ENCODE data around the gene ARL8B. TPM values are rescaled to one million over a fixed set of nuclear protein-coding genes. Genes with fewer than 3 reads are reported as not detected.

The ARL8B gene
- total RNA-seq, 1 experiment from 2014 or later, result 65.8 TPM

DNA sequence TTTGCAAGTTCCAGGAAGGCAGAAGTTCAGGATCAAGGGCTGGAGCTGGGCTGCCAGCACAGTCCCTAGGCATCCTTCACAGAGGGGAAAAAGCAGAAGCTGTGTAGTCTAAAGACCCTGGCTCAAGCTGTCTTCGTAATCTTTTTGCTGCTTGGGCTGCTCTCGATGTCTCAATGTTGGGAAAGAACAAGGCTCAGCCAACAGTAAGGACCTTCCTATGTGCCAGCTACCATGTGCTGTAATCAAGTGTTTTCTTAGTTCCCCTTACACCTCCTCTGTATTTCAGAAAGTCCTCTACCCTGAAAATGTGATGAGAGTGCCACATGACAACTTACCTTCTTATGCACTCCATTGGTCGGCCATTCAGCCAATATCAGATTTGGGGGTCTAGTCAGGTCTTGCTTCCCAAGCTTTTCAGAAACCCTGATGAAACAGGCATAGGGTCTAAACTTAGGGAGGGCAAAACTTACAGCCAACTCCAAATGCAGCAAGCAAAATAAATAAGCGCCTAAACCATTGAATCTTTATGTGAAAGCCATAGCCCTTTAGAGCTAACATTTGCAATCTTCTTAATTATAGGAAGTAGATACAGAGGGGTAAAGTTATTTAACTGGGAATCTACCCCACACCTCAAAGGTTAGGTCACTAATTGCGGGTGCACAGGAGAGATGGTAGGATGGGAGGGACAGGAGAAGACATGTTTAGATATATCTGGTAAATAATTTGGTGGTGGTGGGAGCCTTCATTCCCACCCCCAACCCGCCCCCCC, 64.2 kb downstream of the ARL8B start:
- no peak for DNase-seq (ENCODE audit: low read depth)

DNA sequence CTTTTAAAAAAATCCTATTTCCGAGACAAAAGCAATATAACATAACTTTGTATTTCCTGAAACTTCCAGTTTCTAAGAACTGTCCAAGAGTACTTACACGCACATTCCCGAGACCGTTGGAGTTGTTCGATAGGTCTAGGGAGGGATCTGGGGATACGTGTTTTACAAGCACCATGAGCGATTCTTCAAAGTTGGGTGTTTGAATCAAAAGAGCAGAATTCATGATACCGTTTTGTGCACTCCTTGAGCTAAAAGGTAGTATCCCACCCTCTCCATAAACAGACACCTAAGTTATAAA, 64.7 kb downstream of the ARL8B start:
- DNase-seq (ENCODE audit: low read depth), result peak; percentile 34

DNA sequence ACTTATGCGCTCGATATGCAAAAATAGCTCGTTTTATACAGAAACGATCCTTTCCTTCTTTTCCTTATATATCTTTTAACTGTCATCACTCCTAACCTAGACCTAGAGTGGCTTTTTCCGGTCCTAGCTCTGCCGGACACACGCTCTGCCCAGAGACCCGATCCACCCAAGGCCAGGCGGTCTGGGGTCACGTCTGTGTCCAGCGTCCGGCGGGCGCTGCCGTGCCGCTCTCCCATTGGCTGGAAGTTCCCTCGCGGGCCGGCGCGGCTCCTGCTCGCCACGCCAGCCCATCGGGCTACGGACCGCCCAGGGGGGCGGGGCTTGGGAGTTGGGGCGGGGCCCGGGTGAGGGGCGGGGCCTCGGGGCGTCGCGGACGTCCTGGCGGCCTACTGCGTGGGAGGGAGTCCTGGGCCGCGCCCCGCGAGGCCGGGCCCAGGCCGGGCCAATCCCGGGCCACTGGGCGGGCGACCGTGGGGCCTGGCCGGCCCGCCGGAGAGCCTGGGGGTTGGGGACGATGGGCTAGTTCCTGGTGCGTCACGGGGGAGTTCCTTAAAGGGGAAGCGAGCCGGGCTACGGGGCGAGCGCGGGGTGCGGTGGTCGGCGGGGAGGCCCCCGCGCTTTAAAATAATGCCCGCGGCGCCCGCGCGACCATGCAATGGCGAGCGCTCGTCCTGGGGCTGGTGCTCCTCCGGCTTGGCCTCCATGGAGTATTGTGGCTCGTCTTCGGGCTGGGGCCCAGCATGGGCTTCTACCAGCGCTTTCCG, 65.2 kb downstream of the ARL8B start, which contains the start of gene EDEM1:
Gene EDEM1, plus strand, starts transcription at position 552 of the 764 bp plus-strand sequence. Its CDS starts 99 bp downstream, at position 651.
- DNase-seq (ENCODE audit: low read depth), result peak; percentile 96

DNA sequence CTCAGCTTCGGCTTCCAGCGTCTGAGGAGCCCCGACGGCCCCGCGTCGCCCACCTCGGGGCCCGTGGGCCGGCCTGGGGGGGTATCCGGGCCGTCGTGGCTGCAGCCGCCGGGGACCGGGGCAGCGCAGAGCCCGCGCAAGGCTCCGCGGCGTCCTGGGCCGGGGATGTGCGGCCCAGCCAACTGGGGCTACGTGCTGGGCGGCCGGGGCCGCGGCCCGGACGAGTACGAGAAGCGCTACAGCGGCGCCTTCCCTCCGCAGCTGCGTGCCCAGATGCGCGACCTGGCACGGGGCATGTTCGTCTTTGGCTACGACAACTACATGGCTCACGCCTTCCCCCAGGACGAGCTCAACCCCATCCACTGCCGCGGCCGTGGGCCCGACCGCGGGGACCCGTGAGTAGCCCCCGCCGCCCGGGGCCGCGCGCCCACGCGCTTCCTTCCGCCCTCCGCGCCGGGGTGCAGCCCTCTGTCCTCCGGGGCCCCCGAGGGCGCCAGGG, 65.9 kb downstream of the ARL8B start:
- peak; percentile 48 for DNase-seq (ENCODE audit: low read depth)

DNA sequence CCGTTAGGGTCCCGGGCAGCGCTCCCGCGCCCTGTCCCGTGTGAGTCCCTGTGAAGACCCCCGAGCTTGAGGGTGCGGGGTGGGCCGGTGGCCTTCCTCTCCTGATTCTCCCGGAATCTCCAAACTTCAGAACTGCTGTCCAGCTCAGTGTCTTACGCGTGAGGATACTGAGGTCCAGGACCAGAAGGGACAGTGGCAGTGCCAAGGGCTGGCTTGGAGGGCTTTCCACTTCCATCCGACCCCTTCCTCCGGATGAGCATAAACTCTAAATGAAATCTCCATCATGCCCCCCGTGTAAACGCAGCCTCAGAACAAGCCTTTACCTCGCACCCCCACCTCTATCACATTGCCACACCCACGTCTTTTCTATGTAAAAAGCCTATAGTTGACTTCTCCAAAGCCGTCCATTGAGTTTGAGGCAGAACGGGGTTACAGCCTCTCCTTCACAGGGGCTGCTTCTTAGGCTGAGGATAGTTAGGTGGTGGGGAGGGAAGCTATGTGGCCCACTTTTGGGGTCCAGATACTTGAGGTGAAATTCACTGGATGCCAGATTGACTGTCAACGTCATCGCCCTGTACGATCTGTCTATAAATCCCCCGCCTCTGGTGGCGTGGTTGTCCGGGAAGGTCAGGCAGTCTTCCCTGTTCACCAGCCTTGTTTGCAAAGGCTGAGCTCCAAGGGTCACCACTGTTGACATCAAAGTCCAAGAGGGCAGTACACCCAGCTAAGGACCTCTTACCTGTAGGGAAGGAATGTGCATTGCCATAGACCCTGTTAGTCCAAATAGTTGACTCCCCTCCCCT, 66.5 kb downstream of the ARL8B start:
- DNase-seq (ENCODE audit: low read depth), result peak; percentile 41

DNA sequence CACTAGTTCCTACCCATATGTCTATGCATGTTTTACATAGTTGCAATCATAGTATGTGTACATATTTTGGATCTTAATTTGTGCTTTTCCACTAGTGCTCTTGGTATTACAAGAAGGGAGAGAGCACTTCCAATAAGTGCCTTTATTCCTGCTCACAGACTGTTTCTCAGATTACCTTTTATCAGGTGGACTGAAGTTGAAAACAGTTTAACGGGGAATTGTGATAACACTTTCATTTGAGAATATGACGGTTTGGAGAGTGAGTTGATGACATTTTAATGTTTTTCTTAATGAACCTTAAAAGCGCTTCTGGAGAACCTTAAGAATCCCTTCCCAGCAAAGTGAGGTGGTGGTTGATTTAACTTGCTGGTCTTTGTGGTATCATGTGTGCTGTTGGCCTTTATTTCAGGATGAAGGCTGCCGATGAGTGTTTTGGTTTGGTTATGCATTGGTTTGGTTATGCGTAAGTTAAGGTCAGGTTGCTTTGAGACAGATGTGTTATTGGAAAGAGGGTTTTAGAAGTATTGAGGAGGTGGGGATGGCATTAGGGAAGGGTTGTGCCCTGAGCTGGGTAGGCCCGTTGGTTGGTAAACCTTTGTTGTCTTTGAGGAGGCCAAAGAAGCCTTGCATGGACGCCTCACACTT, 68.2 kb downstream of the ARL8B start:
- DNase-seq (ENCODE audit: low read depth), result no peak

DNA sequence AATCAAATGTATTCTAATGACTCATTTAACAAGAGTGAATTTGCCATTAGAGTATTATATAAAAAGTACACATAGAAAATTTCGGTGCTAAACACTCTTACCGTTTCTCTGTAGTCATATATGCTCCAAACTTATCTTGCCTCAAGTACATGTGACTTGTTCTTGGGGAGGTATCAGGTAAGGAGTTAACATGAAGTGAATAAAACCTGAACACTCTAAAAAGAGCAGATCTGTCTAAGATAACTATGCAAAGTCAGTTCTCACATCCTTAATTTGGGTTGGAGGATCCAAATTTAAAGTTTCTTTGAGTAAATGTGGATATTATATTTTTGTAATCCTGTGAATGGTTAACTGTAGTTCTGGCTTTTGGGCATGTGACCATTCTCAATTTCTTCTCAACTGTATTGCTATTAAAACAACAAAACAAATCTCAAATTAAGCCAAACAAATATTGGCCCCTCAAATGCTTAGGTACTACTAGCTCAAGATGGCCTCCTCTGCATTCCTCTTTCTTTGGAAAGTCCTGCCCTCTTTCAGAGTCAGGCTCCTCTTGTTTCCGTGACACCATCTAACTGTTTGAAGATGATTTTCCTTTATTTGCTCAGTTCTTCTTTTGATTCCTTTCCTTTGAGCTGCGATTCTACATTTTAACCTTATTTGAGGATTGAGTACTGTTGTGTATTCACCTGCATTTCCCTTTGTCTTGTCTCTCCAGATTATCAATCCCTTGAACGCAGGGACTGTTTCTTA, 69.6 kb downstream of the ARL8B start:
- DNase-seq (ENCODE audit: low read depth), result no peak

DNA sequence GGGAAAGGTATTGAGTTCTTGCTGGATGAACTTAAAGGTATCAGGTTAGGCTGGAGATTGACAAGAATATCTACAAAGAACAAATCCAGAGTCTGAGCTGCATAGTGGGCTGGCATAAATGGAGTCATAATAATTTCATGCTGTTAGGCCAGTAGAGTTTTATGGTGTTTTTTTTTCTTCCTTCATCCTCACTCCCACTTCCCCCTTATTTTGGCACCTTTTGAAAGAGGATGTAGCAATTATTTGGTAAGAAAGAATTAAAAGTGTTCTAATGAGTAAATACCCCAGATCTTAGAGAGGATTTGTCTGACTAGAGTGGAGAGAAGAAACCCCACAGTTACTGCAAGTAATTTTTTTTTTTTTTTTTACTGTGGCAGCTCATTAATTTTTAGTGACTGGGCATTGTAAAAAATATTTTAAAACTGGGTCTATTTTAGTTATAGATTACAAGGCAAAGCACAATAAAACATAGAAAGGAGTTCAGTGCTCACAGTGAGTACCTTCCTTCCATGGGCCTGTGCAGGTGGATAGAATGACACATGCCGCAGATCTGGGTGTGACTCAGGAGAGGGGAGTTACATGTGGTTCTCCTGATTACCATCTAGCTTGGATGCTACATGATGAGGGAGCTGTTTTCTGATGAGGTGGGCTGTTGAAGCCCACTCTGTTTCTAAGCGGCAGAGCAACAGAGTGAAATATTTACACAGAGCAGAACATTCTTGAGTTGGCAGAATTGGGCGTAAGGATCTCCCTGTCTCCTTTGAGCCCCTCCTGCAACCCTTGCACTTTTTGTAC, 70.7 kb downstream of the ARL8B start:
- no peak for DNase-seq (ENCODE audit: low read depth)

DNA sequence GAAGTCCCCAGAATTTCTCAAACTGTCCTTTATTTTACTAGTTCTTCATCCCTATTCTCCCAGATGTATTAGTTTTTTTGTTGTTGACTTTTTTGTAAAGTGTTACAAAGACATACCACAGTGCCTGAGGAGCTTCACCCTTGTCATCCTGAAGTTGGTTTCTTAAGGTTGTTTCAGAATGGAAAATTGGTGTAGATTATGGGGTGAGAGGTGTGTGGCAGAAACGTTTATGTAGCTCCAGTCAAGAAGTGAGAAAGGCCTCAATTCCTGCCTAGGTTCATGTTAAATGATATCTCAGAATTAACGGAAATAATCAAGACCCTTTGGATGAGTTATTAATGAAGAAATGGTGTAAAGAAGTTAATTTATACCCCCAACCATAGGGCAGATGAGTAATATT, 72.2 kb downstream of the ARL8B start:
- DNase-seq (ENCODE audit: low read depth), result no peak

DNA sequence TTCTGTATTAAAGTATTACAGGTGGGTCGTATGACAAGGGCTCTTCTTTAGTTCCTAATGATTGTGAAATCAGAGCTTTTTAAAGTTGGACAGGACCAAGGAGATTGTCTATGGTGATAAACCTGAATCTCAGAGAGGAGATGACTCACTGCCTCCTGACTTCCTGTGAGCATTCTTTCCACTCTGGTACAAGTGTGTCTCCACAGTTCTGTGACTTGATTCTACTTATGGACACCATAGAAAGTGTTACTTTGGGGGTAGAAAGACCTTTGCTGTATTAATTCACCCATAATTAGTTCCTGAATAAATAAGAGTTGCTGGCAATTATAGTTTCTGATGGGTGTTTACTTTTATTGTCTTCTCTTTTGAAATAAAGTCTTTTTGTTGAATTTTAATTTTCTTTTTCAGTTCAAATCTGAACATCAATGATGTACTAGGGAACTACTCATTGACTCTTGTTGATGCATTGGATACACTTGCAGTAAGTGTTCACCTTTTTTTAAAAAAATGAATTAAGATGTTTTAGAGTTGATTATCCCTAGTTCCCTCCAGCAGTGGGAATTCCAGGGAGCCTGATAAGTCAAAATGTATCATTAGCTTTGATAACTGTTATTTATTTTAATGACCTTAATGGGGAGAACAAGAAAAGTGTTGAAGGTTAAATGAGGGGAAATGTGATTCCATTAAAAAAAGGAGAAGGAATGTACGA, 72.9 kb downstream of the ARL8B start:
- DNase-seq (ENCODE audit: low read depth), result peak; percentile 88

DNA sequence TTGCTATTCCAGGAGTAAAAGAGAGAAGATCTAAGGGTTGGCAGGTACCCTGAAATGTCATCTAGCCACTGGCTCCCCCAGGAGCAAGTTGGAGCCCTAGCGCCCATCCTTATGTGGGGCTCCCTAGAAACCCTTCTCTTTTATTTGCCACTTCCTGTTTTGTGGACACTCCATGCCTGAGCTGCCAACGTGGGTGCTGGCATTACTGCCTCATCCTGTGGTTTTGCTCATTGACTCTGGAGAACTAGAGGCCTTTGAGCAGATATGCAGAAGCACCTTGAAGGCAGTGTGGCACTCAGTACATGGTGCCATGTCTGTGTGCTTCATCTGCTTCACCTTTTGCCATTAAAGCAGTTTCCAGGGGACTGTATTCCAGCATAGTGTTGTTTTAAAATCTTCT, 73.5 kb downstream of the ARL8B start:
- DNase-seq (ENCODE audit: low read depth), result peak; percentile 53

DNA sequence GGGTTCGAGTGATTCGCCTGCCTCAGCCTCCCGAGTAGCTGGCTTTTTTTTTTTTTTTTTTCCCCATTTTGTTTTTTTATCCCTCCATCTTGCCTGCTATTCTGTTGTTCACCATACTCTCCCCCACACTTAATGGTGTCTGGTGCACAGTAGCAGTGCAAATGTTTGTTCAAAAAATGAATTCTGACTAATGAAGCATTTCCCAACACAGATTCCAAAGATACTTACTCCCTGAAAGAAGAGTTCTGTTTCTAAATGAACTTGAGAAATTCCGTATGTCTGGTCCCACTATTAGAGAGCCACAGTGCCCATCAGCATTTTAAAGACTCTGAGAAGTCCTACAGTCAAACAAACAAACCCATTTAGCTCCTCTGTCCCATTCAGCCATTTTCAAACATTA, 74.9 kb downstream of the ARL8B start:
- no peak for DNase-seq (ENCODE audit: low read depth)

DNA sequence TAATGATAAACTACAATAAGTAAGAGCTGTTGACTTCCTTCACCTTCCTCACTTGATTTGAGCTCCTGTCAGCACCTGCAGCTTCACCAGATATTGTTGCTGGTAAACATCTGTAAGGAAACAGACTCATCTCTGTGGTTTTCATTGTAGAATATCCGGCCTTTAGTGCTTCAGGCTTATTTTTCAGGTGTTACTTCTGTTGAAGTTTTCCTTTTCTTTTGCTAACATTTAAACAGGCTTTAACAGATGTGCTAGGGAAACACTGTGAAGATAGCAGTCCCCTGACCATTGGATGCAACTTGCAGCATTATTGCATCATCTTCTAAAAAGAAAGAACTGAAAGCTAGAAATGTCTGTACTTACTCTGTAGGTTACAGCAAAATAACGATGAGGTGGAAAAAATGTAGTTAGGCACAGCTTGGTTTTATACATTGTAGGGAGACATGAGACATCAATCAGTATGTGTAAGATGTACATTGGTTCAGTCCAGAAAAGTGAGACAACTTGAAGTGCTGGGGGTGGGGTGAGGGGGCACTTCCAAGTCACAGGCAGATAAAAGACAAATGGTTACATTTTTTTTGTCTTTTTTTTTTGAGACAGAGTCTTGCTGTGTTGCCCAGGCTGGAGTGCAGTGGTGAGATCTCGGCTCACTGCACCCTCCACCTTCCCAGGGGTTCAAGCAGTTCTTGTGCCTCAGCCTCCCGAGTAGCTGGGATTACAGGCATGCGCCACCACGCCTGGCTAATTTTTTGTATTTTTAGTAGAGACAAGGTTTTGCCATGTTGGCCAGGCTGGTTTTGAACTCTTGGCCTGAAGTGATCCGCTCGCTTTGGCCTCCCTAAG, 75.6 kb downstream of the ARL8B start:
- peak; percentile 39 for DNase-seq (ENCODE audit: low read depth)

DNA sequence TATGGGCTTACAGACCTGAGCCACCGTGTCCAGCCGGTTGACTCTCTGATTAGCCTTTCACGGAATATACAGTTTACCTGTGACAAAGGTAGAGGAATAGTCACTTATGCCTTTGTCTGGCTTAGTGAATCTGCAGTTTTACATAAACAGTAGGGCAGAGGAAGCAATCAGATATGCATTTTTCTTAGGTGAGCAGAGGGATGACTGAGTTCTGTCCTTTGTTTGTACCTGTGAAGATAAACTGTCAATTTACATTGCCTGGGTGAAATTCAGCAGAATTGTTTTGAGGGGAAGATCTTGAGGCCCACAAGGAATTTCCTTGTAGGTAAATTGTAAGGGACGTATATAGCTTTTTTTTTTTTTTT, 76.2 kb downstream of the ARL8B start:
- no peak for DNase-seq (ENCODE audit: low read depth)

DNA sequence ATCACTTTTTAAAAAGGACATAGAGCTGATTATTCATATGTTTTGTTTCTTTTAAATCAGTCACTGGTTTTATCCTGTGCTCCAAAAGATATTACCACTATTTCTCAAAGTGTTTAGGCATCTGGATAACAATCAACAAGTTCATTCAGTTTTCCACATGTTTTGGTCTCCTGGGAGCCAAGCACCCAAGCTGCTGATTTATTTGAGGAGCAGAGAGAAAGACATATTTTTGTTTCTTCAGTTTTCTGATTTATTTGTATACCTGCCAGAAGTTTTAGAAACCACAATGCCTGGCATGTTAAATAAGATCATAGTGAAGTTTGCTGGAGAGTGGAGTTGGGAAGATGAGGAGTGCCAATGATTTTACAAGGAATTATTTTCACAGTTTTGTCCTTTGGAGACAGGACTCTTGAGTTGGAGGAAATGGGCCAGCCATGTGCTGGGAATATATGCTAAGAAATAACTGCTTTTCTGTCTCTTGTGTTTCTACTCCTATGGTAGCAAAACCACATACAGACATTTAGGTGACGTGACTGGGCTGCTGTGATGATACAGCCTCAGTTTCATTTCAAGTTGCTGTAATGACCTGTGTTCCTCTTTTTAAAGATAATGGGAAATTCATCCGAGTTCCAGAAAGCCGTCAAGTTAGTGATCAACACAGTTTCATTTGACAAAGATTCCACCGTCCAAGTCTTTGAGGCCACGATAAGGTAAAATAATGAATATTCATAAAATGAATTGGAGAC, 77.1 kb downstream of the ARL8B start:
- no peak for DNase-seq (ENCODE audit: low read depth)

DNA sequence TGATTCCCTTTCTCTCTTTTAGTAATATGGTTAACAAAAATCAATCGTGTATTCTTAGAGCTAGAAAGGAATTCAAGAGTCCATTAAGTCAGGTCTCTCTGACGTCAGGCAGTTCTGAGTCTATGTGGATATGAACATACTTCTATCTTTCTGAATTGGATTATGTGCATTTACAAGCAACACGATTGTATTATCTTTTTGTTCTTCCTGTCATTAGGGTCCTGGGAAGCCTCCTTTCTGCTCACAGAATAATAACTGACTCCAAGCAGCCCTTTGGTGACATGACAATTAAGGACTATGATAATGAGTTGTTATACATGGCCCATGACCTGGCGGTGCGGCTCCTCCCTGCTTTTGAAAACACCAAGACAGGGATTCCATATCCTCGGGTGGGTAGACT, 79.4 kb downstream of the ARL8B start:
- DNase-seq (ENCODE audit: low read depth), result no peak

DNA sequence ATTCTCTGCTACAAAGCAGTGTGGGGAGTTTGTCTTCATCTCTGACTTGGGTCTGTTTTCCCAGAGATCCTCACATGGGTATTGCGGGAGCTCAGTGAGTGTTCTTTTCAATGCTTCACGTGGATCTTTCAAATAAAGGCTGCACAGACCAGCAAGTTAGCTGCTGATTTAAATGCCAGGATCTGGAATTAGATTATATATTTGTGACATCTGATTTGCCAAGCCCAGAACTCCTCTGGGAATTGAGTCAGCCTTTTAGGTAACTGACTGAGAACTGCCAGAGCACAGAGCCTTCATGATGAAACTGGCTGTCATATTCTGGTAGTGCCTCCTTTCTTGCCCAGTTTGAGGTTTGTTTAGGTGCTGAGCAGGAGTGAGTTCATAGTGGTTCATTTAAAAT, 80.1 kb downstream of the ARL8B start:
- no peak for DNase-seq (ENCODE audit: low read depth)
